ENCODE results near the gene PI3.

PI3 gene

GRCh38 chr20:45187693-45188092, 13.0 kb downstream of the PI3 start:
- TF ChIP-seq CTCF (IDR thresholded peaks at IDR 0.05; ENCODE audit: insufficient read depth, missing control alignments) = no peak
- FAIRE-seq (no peak), DNase-seq (ENCODE audit: insufficient read length, low spot score) (no peak)

GRCh38 chr20:45189067-45189609, 14.4 kb downstream of the PI3 start:
- FAIRE-seq (no peak), DNase-seq (ENCODE audit: insufficient read length, low spot score) (no peak)
- TF ChIP-seq CTCF (IDR thresholded peaks at IDR 0.05; ENCODE audit: insufficient read depth, missing control alignments) = no peak

DNA sequence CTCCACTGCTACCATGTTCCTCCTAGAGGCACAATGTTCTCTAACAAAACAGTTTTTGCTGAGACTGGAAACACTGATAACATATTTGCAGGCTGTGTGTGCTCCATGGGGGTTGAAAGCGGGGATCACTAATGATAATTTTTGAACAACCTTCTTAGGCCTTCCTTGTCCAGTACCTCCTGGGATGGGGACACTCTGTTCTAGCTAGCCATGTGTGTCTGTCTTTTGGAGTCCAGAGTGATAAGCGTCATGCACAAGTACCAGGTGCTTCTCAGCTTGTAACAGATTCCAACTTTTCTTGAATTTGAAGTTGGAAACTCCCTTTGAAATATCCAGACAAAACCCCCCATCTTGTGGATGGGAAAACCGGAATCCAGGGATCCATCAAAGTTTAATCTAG, 15.2 kb downstream of the PI3 start:
- TF ChIP-seq CTCF (IDR thresholded peaks at IDR 0.05; ENCODE audit: insufficient read depth, missing control alignments) = no peak
- no peak for DNase-seq (ENCODE audit: insufficient read length, low spot score)
- no peak for FAIRE-seq

GRCh38 chr20:45191926-45192325, 17.2 kb downstream of the PI3 start:
- no peak for TF ChIP-seq CTCF (IDR thresholded peaks at IDR 0.05; ENCODE audit: insufficient read depth, missing control alignments)
- no peak for FAIRE-seq
- no peak for DNase-seq (ENCODE audit: insufficient read length, low spot score)

- no peak for TF ChIP-seq CTCF (IDR thresholded peaks at IDR 0.05; ENCODE audit: insufficient read depth, missing control alignments)
- no peak for DNase-seq (ENCODE audit: insufficient read length, low spot score)
- no peak for FAIRE-seq
These were observed 18.6 kb downstream of the PI3 start for GRCh38 chr20:45193331-45193730.

DNA sequence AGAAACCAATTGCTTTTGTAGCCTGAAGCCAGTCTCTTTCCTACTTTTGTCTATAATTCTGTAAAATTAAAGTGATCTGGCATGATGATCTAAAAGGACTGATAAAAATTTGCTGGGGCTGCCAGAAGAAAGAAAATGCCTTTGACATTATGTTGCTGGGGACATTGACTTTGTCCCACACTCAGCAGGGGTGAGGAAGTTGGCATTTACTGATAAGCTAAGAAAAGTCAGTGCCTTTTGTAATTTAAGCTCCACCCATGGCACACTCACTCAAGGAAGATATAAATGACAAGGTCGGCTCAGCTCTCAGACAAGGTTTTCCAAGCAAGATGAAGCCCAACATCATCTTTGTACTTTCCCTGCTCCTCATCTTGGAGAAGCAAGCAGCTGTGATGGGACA, 32.0 kb downstream of the PI3 start, which contains the start of gene SEMG1:
Gene SEMG1 (plus strand): TSS at position 309 of the 400 bp plus-strand sequence. CDS start 21 bp downstream, at position 330.
- no peak for DNase-seq (ENCODE audit: insufficient read length, low spot score)
- TF ChIP-seq CTCF (IDR thresholded peaks at IDR 0.05; ENCODE audit: insufficient read depth, missing control alignments) = no peak
- FAIRE-seq = no peak

GRCh38 chr20:45209924-45210323, 35.2 kb downstream of the PI3 start:
- no peak for TF ChIP-seq CTCF (IDR thresholded peaks at IDR 0.05; ENCODE audit: insufficient read depth, missing control alignments)
- DNase-seq (ENCODE audit: insufficient read length, low spot score) (no peak), FAIRE-seq (no peak)
